ENCODE data around the gene CD180.
A peak's percentile ranks its signal among the peaks of the same experiment; 100 is the strongest.

The CD180 gene

DNA sequence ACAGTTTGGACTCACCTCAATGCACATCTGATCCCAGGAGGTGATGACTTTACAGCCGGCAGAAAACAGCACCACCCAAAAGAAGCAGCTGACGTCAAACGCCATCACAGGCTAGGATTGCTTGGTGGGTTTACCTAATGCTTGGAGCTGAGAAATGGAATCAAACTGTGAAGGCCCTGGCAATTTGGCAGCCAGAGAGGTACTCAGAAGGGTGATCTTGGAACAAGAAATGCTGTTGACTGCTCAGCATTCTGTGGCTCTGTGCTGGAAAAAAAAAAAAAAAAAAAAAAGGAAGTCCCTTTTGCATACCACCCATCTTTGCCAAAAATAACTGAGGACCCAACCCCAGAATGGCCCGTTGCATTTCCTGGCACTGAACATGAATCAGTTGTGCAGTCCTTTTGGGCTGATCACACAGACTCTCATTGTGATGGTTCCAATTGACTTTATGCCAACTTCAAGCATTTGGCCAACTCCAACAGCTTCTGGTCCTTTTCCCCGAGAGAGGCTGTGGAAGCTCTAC lies at the start of gene CD180:
Gene CD180, minus strand, starts transcription at position 263 of the 523 bp plus-strand sequence. Its CDS starts 158 bp downstream, at position 105.
- no peak for DNase-seq

DNA sequence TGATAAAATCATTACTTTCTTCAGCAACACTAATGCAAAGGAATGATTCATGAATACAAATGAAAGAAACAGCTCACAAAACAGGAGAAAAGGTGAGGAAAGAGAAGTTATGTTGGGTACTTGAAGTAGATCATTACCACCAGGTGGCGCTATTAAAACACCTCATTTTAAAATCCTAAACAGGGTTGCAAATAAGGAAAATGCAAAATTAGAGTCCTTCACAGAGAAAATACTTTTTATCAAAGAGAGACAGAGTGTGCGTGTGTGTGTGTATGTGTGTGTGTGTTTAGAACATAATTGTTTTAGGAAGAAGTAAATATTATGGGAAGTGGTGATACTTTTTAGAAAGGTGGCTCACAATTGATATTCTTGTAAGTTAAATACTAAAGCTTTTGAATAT lies 49.5 kb upstream of the CD180 start:
- DNase-seq: no peak

DNA sequence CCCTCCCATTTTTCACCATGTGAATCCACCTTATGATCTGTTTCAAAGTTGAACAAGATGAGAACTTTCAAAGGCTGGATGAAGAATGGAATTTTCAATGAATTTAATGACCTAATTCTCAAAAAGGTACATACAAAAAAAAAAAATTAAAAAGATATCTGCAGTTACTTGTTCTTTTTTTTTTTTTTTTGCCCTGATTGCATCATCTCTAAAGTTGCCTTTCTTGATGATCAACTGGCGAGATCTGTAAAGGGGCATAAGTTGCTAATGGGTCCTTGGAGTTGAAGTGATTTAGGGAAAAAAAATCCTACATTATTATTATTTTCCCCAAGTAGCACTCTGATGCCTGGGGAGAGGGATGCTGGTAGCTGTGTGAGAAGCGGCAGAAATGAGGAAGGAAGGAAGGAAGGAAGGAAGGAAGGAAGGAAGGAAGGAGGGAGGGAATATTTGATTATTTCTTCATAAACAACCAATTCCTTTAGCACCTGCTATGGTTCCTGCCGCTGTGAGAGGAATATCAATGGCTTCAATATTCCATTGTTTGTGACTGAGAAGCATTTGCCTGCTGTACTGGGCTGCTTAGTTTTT lies 48.8 kb upstream of the CD180 start:
- no peak for DNase-seq

DNA sequence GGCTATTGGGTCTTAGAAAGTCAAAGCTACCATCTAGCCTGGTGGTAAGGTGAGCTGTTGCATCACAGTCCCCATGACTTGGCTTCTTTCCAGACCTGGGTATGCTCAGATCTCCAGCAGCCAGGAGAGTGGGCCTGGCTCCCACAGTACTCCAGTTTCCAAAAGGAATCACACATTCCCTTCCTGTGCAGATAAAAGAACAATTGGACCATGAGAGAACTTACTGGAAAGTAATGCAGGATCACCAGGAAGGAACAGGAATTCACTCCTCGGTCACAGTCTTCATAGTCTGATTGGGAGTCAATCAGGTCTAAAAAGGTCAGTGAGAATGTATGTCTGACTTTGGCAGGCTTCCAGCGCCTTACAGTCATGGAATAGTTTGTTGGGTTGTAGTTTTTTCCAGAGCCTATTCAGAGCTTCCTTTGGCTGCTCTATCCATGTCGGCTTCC lies 47.8 kb upstream of the CD180 start:
- no peak for DNase-seq

DNA sequence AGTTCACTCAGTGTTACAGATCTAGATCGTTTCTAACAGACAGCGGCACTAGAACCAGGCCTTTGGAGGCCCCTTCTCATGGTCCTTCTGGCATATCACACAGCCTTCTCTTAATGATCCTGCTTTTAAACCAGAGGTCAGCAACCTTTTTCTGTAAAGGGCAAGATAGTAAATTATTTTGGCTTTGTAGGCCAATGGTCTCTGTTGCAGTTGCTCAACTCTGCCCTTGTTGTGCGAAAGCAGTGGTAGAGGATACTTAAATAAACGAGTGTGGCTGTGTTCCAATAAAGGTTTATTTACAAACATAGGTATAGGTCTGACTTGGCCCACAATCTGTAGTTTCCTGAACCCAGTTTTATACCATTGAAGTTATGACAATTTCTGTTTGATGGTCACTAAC lies 47.3 kb upstream of the CD180 start:
- DNase-seq: no peak

DNA sequence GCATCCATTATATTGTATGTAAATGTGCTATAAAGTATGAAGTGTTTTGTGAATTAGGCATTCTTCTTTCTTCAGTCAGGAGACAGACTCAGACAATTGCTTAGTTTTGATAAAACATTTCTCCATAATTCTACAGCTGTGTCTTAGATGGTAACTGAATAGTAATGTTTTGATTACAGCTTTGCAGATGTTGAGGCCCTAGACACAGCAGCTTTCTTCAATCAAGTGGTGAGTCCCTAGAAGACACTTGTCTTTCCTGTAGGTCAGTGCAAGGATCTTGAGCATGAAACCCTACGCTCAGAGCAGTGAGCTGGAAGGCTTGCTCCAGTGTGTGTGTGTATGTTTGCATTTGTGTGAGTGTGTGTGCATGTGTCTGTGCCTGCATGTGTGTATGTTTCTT lies 46.8 kb upstream of the CD180 start:
- no peak for DNase-seq

DNA sequence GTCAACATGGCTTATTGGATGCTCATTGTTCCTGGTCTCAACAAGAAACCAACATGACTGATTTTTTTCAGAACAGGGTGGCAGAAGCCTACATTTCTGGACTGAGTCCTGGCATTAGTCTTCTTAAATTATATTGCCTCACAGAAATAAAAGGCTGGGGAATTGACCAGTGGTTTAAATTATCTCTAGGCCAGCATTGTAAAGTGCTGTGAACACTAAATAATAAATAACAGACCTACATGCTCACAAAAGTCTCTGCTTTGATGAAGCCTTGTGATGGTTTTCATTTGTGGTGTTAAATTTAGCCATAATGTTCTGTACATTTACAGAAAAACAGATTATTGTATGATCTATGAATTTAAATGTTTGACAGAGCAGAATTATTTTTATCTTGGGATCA lies 44.7 kb upstream of the CD180 start:
- DNase-seq: no peak

DNA sequence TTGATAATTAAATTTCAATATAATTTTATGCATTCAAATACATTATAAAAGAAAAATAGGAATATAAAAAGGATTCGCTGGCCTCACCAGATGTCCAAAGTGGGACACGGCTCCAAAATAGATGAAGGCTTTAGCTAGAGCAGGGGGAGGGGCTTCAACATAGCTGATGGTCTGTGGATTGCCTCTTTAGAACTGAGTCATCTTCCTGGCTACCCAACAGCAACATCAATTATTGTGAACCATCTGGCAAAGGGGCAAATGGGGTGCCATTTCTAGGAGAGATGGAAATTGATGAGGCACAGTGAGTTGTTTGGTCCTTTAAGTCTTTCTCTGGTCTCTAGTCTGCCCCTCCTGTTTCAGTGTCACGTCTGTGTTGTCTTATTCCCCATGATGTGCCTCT lies 44.2 kb upstream of the CD180 start:
- no peak for DNase-seq

DNA sequence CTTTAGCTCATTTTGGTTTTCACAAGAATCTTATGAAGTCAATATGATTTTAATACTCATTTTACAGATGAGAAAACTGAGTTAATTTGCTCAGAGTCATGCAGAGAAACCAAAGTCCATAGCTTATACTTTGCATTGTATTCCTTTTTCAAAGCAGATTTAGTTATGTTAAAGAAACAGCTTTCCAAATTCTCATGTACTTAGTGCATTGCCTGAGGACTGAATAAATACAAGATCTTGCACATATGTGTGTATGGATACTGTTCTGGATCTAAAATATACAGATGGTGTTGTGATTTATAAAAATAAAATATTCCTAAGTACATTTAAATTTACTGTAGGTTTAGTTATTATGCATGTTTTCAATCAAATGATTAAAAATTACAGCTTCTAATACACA lies 43.5 kb upstream of the CD180 start:
- DNase-seq: no peak

DNA sequence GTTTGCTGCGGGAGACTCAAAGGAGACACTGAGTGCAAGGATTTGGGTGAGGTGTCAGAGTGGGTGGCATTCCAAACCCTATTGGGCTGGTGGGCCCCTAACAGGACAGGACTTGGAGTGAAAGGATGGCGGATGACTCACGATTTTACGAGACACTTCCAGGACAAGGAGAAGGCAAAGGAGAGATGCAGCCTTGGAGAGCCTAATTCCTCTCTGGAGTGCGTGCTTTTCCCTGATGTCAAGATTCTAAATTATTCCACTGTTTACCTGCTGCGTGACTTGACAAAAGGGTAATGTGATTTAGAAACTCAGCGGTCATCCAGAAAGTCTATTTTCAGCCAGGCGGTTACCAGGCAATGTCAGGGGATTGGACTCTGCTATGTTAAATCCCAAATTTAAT lies 41.6 kb upstream of the CD180 start:
- no peak for DNase-seq

DNA sequence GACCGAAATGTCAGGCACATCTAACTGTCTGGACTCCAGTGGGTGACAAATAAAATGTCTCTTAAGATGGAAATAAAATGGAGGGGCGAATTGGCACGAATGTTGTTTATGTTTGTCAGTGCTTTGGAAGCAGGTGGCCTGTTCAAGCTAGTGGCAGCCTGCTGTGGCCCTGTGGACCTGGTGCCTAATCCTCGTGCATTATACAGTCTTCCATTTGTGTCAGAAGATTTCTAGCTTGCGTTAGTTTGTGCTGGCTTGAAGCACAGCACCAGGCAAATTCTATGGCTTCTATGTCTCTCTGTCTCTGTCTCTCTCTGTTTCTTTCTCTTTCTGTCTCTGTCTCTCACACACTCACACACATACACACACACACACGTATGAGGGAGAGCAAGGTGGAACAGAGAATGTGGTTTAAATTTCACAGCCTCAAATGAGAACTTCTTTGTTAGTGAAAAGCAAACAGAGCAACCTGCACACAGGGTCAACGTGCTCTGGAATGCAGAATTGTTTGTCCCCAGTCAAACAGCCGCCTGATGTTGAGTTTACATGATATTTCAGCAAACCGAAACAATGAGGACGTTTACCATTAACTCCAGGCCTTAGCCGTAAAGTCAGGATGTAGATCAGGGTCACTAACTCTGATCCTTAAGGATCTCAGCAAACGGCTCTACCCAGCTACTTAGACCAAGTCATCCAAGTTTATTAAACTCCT lies 39.0 kb upstream of the CD180 start:
- DNase-seq: no peak

DNA sequence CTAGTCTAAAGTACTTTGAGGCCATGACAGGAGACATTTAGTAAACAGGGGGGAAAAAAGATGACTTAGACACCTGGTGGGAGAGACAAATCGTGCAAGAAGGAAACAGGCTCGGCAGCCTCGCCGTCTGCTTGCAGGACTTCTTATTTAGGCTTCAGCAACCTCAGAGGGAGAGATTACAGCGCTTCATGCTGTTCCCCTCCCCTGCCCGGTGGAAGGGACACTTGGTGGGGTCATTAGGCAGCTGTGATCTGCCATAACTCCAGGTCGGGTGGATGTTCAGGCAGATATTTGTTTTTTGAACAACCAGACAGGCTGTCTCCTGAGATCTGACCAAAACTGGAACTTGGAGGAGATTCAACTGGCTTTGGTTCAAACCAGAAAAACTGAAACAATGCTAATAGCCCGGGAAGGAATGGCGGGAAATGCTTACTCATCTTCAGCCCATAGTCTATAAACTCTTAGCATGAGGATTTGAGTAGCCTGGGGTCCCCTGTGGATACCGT lies 38.1 kb upstream of the CD180 start:
- no peak for DNase-seq

DNA sequence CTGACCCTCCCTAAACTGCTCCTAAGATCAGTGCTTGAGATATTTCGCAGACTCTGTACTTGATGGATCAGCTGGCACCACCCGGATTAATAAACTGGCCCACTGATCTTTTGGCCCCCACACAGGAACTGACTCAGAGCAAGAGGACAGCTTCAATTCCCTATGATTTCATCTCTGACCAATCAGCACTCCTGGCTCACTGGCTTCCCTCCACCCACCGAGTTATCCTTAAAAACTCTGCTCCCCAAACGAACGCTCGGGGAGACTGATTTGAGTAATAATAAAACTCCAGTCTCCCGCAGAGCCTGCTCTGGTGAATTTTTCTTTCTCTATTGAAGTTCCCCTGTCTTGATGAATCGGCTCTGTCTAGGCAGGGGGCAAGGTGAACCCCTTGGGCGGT lies 36.5 kb upstream of the CD180 start:
- no peak for DNase-seq

DNA sequence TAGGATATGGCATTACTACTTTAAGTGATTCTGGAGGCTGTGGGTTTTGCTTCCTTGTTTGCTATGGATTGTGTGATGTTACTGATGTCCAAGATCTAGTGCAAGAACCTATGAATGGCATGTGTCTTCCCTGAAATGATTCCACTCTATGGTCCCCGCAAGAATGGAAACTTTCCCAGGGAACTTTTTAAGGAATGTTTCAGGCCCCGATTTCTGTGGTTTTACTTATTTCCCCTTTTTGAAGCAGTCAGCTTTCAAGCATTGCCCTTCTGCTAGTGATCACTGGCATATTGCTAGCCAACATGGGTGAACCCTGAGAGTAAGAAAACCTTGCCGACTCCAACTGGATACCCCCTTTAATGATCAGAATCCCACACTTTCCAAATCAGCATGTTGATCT lies 26.6 kb upstream of the CD180 start:
- DNase-seq: no peak

DNA sequence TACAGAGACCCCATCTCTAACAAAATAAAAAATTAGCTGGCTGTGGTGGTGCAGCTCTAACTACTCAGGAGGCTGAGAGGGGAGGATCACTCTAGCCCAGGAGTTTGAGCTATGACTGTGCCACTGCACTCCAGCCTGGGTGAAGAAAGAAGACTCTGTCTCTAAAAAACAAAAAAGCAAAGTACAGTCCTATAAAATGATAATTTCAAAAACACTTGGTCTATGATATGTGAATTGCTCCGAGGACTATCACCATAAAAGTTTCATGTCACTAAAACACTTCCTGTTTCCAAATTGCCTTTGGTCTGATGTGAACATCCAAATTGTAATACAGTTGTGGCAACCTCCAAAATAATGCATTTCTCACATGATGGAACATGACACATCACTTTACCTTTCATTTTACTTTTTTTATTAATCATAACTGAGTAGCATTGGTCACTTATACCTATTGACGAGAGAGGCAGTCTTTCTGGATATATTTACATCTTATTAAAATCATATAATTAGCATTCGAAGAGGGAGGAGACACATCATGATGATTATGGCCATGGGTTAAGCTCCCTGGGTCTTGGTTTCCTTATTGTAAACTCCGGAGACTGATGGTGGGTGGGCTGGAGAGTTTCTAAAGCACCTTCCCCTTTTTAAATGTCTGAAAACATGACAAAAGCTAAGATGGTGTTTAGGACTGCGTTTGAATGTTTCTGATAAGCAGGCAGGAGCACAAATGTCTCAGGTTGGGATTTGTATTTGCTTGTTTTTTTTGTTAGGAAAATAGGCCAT lies 25.8 kb upstream of the CD180 start:
- DNase-seq: no peak

DNA sequence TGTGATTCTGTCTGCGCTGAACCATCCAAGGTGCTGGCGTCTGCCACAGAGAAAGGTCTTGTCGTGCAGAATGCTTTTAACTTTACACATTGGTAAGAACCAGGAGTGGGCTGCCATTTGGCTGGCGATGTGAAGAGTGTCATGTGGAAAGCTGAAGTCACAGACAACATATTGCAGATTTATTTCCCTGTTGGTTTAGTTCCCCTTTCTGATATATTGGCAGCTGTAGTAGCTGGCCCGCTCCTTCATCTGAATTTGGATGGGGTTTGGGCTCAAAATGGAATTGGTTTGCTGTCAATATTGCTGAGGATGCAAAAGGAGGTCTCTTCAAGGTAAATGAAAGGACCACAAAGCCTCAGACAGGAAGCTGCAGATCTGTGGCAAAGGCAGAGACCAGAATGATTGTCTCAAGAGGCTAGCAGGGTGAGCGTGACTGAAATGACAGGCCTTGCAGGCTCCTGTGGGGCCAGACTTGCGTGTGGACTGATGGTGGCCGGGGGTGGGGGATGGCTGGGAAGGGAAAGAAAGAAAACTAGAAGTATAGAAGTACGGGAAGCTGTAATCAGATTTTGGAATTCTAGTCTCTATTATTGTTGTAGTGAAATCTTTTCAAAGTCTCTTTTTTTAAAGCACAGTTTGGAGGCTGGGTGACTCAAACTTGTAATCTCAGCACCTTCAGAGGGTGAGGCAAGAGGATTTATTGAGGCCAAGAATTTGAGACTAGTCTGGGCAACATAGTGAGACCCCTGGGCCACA lies 25.1 kb upstream of the CD180 start:
- no peak for DNase-seq

DNA sequence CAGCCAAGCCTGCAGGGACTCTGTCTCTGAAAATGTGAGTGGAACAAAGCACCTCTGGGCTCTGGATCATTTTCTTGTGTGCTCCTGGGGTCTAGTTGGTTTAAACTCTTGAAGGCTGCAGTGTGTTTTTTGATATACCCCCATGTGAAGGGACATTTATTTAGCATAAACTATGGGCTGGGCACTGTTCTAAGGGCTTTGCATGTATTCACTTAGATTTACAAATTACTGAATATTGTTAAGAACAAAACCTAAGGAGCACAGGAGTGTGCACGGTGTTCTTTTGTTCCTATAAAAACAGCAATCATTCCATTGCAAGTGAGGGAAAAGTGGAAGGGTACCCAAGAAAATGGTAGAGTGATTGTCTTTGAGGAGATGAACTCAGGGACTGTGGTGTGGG lies 20.0 kb upstream of the CD180 start:
- DNase-seq: no peak

DNA sequence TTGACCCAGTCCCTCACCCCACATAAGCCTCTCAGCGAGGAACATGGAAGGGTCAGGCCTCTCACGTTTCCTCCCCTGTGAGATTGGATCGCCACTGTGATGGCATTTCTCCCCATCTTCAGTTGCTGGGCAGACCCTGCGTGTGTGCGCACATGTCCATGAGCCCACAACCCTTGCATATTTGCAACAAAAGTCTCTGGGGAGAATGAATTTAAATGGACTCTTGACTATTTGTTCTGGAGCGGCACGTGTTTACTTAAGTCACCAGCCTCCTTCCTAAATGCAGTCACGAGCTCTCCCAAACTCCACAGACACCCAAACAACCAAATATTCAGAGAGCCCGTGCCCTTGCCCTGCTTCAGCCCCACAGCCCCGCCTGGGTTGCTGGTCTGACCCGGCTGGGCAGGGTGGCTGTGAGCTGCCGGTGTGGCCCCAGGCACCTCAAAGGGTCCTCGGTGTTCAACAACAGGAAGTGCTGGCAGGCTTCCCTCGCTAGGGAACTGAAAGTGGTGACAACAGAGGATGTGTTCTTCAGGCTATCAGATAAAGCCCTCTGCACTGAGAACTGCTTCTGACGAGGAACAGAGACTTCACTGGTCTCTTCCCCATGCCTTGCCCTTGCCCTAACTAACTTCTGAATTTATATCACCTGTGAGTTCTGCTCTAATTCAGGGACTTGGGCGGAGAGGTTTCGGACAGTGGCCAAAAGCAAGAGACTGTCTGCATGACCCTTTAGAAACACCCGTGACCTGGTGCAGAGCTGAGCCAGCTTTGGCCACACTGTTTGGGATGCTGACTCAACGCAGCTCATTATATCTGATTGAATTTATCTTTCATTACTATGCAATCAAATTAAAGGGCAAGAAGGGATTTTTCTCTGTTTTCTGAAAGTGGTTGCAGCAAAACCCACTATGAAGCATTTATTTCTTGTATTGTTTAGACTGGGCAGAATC lies 19.2 kb upstream of the CD180 start:
- DNase-seq: peak; percentile 38

DNA sequence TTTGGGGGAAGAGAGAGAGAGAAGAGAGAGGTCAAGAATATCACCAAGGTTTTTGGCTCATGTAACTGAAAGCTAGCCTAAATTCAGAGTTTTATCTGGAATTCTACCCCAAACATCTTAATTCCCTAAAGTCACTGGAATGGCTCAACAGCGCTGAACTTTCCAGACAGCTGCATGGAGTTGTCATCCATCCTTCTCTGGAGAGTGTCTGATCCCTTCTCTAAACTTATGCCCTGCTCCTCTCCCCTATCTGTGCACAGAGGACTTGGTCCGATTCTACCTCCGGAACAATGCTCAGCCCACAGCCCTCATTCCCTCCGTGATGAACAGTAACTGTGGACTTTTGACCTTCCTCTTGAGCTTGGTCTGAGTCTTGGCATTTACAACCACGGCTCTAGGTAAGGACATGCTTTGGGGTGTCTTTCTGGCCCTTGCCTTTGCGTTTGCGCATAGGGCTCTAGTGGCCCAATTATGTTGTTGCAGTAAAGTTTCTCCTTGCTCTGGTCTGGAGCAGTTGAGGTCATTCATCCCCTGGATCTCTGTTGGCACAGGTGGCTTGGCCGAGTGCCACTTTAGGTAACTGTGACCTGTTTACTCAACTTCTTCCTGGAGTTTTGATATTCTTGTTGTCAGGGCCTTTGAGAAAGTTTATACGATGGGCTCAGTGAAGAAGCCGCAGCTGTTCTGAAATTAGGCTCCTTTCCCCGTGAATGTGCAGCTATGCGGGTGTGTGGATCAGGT lies 18.3 kb upstream of the CD180 start:
- DNase-seq: no peak

DNA sequence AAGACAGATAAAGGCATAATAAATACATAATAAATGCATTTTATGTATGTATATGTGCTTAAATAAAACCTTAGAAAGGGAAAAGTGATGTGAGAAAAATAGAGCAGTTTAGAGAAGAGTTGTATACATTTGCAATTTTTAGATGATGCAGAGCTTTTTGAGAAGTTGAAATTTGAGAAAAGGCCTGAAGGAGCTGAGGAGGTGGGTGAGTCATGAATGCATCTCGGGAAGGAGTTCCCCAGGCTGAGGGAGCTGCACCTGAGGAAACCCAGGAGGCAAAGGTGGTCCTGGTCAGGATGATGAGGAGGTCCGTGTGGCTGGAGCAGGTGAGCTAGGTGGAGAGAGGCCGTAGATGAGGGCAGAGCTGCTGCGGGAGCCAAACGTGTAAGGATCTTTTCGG lies 17.4 kb upstream of the CD180 start:
- DNase-seq: no peak

DNA sequence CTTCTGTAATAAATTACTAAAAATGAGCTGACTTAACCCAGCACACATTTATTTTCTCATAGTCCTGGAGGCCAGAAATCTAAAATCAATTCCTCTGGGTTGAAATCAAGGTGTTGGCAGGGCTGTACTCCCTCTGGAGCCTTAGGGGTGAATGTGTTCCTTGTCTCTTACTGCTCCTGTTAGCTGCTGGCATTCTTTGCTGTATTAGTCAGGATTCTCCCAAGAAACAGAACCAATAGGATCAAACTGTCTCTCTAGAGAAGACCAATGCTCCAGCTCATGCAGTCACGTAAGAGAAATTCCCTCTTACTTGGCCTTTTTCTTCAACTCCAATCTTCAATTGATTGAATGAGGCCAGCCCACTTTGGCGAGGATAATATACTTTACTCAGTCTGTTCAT lies 15.3 kb upstream of the CD180 start:
- DNase-seq: no peak
